Transverse colon (tissue), 4 donors: Measurements from ENCODE around the gene RNF135. TPM values are rescaled to one million over a fixed set of nuclear protein-coding genes. Genes with fewer than 3 reads are reported as not detected.

Source experiments
- DNase-seq: peaks from one replicate; pipeline ENCODE4 v3.0.0-alpha.2; 2019
- H3K27ac ChIP-seq, 4 donors: fragments of 200-600 bp; sonication (generic); 2 replicates each; pipeline ENCODE4 v1.5.1; 2016 to 2018; ENCODE audit warnings: inconsistent platforms in 4 of 4
- H3K27me3 ChIP-seq: fragments of 200-600 bp; sonication (generic); 2 replicates; pipeline ENCODE4 v1.5.1; 2017; ENCODE audit warnings: inconsistent platforms
- H3K36me3 ChIP-seq, 4 donors: fragments of 200-600 bp; sonication (generic); 2 replicates each; pipeline ENCODE4 v1.5.1; 2017 to 2019; ENCODE audit warnings: inconsistent platforms in 4 of 4
- H3K4me1 ChIP-seq, 4 donors: fragments of 200-600 bp; sonication (generic); 2 replicates each; pipeline ENCODE4 v1.5.1; 2017 to 2020; ENCODE audit warnings: inconsistent platforms in 4 of 4
- H3K4me3 ChIP-seq, 4 donors: fragments of 200-600 bp; sonication (generic); 1 replicate in 1 of 4; 2 replicates in 3 of 4; pipeline versions ENCODE4 v1.5.1 to v1.6.1; 2017 to 2019; ENCODE audit warnings: inconsistent platforms in 4 of 4
- H3K9me3 ChIP-seq, 2 donors: fragments of 200-600 bp; sonication (generic); 2 replicates each; pipeline ENCODE4 v1.5.1; 2017 to 2019; ENCODE audit warnings: inconsistent platforms in 2 of 2
- EP300 ChIP-seq: sonication (generic); formaldehyde crosslinking; IDR thresholded peaks from one replicate; pipeline ENCODE4 v1.6.1; 2017; ENCODE audit warnings: antibody characterized with exemption, low read depth
- POLR2A ChIP-seq: fragments of 450-650 bp; IDR thresholded peaks from one replicate; pipeline ENCODE4 v1.6.1; 2016; ENCODE audit warnings: antibody characterized with exemption, mild to moderate bottlenecking, moderate library complexity
- POLR2AphosphoS5 ChIP-seq, 3 donors: sonication (generic); formaldehyde crosslinking; IDR thresholded peaks; one replicate each; pipeline ENCODE4 v1.6.1; 2016; ENCODE audit warnings: antibody characterized with exemption in 3 of 3
- WGBS, 2 donors: methylation state at CpG; one replicate each; pipeline ENCODE4 v1.1.5; 2018; ENCODE audit warnings: low coverage in 1 of 2; 5-methylcytosine and 5-hydroxymethylcytosine counted together
- in situ Hi-C, 4 donors: fragments of 200-750 bp; cut with MboI; loops; one replicate each; pipeline versions ENCODE4 v1.15.0 to v1.15.1; 2017; ENCODE audit warnings: low sequenced_read_pairs in 3 of 4, low pct_ligation_motif_present in 1 of 4, low pct_unique_long_range_greater_than_20kb in 1 of 4
- intact Hi-C: fragments of 100-400 bp; cut with DNase I; formaldehyde crosslinking; loops from one replicate; pipeline ENCODE4 v1.15.1; 2023; ENCODE audit warnings: low total_unique reads
- total RNA-seq, 4 donors: library from RNA; depleted of rRNA; stranded (reverse); fragments of >200 nt; gene quantifications; one replicate each; pipeline ENCODE4 v1.1.0, GENCODE V29; 2016
- TF ChIP-seq, protein P1 (sequence below), 5 experiments: fragments of 200-600 bp in 3 of 5; fragments of 450-650 bp in 2 of 5; sonication (generic) in 3 of 5; IDR thresholded peaks; 1 replicate in 2 of 5; 2 replicates in 3 of 5; pipeline ENCODE4 v1.5.1; 2016 to 2017; ENCODE audit warnings: antibody characterized with exemption in 5 of 5, inconsistent platforms in 3 of 5, mild to moderate bottlenecking in 2 of 5, moderate library complexity in 1 of 5

The RNF135 gene
- total RNA-seq, 4 donors from 2014 or later, result 9.0 to 34.1 (median 25.0) TPM

DNA sequence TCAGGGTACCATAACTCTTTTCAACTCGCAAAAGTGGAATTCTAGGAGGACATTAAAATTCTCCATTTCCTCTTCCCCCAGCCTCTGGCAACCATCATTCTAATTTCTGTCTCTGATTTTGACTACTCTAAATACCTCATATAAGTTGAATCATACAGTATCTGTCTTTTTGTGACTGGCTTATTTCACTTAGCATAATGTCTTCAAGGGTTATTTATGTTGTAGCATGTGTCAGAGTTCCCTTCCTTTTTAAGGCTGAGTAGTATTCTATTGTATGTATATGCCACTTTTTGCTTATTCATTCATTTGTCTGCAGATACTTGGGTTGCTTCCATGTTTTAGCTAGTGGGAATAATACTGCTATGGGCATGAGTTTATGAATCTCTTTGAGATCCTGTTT is 12.0 kb downstream of the RNF135 start:
- TF ChIP-seq, protein P1, sequence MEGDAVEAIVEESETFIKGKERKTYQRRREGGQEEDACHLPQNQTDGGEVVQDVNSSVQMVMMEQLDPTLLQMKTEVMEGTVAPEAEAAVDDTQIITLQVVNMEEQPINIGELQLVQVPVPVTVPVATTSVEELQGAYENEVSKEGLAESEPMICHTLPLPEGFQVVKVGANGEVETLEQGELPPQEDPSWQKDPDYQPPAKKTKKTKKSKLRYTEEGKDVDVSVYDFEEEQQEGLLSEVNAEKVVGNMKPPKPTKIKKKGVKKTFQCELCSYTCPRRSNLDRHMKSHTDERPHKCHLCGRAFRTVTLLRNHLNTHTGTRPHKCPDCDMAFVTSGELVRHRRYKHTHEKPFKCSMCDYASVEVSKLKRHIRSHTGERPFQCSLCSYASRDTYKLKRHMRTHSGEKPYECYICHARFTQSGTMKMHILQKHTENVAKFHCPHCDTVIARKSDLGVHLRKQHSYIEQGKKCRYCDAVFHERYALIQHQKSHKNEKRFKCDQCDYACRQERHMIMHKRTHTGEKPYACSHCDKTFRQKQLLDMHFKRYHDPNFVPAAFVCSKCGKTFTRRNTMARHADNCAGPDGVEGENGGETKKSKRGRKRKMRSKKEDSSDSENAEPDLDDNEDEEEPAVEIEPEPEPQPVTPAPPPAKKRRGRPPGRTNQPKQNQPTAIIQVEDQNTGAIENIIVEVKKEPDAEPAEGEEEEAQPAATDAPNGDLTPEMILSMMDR (IDR thresholded peaks at IDR 0.05), result no peak
- TF ChIP-seq POLR2A (no peak), POLR2AphosphoS5 (IDR thresholded peaks at IDR 0.05) (no peak), EP300 (no peak)
- 82% methylated on average over 1 of the region's 1 CpG; no CpG with 5 or more reads in 1 of the 2 donors for WGBS, 2 donors
- Histone ChIP-seq H3K27me3 (no peaks in the 10 kb centered on the region), H3K36me3 (peaks cover 0 to 15% (median 5%) of the 10 kb centered on the region in 4 donors), H3K27ac (no peak overlapping the region), H3K4me3 (no peak overlapping the region), H3K4me1 (no peaks in the 10 kb centered on the region), H3K9me3 (no peaks in the 10 kb centered on the region)
- intact Hi-C loops (no loop called here), in situ Hi-C loops (no loop called here)
- no peak for DNase-seq

DNA sequence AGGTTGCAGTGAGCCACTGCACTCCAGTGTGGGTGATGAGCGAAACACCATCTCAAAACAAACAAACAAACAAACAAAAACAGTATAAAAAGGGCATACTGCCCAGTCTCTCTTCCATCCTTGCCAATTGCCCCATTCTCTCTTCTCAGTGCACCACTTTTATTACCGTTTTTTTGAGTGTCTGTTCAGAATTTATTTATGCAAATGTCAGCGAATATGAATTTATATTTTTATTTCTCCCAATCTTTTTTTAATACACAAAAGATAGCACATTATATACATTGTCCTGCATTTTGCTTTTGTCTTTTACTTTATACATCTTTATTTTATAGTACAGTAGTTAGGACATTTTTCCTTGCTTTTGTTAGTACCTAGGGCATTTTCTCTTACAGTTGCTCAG is 19.6 kb downstream of the RNF135 start:
- DNase-seq, result no peak
- TF ChIP-seq, protein P1 (IDR thresholded peaks at IDR 0.05), result no peak
- TF ChIP-seq POLR2A (no peak), EP300 (no peak), POLR2AphosphoS5 (IDR thresholded peaks at IDR 0.05) (no peak)
- Histone ChIP-seq H3K27me3 (no peaks in the 10 kb centered on the region), H3K4me3 (no peak overlapping the region), H3K9me3 (no peaks in the 10 kb centered on the region), H3K27ac (no peak overlapping the region), H3K4me1 (no peaks in the 10 kb centered on the region), H3K36me3 (peaks cover 0 to 7% (median 3%) of the 10 kb centered on the region in 4 donors)
- 80 to 87% methylated on average over 3 of the region's 3 CpGs for WGBS, 2 donors
- in situ Hi-C loops, result no loop called here
- intact Hi-C loops, result no loop called here

DNA sequence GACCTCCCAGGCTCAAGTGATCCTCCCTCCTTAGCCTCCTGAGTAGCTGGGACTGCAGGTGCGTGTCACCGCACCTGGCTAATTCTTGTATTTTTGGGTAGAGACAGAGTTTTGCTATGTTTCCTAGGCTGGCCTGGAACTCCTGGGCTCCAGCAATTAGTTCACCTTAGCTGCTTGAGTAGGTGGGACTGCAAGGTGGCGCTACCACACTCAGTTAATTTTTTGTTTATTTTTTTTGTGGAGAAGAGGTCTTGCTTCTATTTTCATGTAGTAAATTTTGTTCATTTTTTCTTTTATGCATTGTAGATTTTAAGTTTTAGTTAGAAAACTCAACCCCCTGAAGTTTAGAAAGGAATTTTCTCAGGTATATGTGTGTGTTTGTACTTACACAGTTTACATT is 21.7 kb downstream of the RNF135 start:
- TF ChIP-seq, protein P1 (IDR thresholded peaks at IDR 0.05), result no peak
- TF ChIP-seq POLR2AphosphoS5 (IDR thresholded peaks at IDR 0.05) (no peak), EP300 (no peak), POLR2A (no peak)
- DNase-seq, result no peak
- no peak overlapping the region for H3K4me3 ChIP-seq
- H3K9me3 ChIP-seq, result no peaks in the 10 kb centered on the region
- H3K36me3 ChIP-seq, result peaks cover 0 to 10% (median 2%) of the 10 kb centered on the region in 4 donors
- no peaks in the 10 kb centered on the region for H3K27me3 ChIP-seq
- no peak overlapping the region for H3K27ac ChIP-seq
- WGBS, 2 donors, result 90 to 92% methylated on average over 1 to 3 of the region's 3 CpGs
- H3K4me1 ChIP-seq, result peaks cover 0 to 5% (median 0%) of the 10 kb centered on the region in 4 donors
- in situ Hi-C loops, result no loop called here
- intact Hi-C loops, result no loop called here

DNA sequence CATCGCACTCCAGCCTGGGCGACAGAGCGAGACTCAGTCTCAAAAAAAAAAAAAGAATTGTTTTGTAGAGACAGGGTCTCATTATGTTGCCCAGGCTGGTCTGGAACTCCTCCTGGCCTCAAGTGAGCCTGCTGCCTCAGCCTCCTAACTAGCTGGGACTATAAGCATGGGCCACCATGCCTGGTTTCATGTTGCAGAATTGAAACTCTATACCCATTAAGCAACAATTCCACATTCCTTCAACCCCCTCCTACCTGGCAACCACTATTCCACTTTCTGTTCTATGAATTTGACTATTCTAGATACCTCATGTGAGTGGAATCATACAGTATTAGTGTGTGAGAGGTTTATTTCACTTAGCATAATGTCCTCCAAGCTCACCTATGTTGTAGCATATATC is 24.5 kb downstream of the RNF135 start:
- no peak for DNase-seq
- peaks cover 0 to 22% (median 12%) of the 10 kb centered on the region in 4 donors for H3K36me3 ChIP-seq
- 96% methylated on average over 3 of the region's 3 CpGs; no CpG with 5 or more reads in 1 of the 2 donors for WGBS, 2 donors
- intact Hi-C loops (no loop called here), in situ Hi-C loops (no loop called here)
- H3K4me1 ChIP-seq, result peaks cover 0 to 5% (median 0%) of the 10 kb centered on the region in 4 donors
- TF ChIP-seq POLR2A, result no peak
- TF ChIP-seq EP300, result no peak
- TF ChIP-seq, protein P1 (IDR thresholded peaks at IDR 0.05), result no peak
- TF ChIP-seq POLR2AphosphoS5 (IDR thresholded peaks at IDR 0.05), result no peak
- no peak overlapping the region for H3K4me3 ChIP-seq
- no peaks in the 10 kb centered on the region for H3K27me3 ChIP-seq
- H3K9me3 ChIP-seq, result no peaks in the 10 kb centered on the region
- no peak overlapping the region for H3K27ac ChIP-seq
